OCI-LY3 (cell line): ENCODE measurements around the gene RAVER1.

Experiments
- CTCF ChIP-seq: fragments of 200-600, 300-600 bp; sonication (generic); IDR thresholded peaks from 2 replicates; pipeline ENCODE4 v1.5.1; 2014; ENCODE audit warnings: antibody characterized with exemption, low read length, low read depth
- EZH2phosphoT487 ChIP-seq: fragments of 200-600 bp; shearing (Covaris generic); IDR thresholded peaks from 2 replicates; pipeline ENCODE4 v1.6.1; 2018; ENCODE audit warnings: antibody characterized with exemption, mixed run types, low read depth

- TF ChIP-seq CTCF (no peak), EZH2phosphoT487 (no peak)
Observed at GRCh38 chr19:10290357-10290875, 42.9 kb downstream of the RAVER1 start.
